ENCODE data around the gene GJA3. TPM values are rescaled to one million over a fixed set of nuclear protein-coding genes. Genes with fewer than 3 reads are reported as not detected.

The GJA3 gene
- total and polyA plus RNA-seq, 2 donors (not counting 1 experiment from before 2014, with no cell fraction given) = 0.33 to 0.44 TPM

DNA sequence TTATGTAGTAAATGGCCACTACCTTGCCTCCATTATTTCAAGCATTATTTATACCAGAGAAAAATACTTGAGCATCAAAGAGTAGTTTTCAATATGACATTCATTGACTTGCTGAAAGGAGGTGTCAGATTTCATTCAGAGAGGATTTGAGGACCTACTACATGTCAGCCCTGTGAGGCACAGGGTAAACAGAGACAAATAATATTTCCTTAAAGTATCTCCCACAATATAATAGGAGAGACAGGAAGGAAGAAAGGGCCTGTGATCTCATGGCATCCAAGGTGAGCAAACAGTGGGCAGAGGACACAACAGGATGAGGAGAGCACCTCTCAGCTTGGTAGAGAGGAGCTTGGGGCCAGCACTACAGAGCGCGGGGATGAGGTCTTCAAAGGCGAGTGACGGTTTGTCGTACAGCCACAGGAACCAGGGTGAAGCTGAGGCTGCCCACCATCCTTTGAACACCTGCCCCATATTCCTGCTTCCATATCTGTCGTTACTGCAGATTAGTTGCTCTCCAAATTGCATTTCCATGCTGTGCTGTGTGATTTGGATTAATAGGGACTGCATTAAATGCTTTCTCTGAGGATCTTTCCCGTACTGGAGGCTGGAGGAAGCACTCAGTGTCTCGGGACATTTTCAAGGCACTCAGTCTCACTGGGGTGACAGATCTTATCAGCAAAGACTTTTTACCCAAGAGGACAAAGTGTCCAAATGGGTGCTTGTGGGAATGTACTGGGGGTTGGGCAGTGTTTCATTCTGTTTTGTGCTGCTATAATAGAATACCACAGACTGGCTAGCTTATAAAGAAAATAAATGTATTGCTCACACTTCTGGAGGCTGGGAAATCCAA, 59.2 kb downstream of the GJA3 start:
- Histone ChIP-seq H3K79me2 (ENCODE audit: control insufficient read depth, insufficient read depth, low read length) (no peaks in the 10 kb centered on the region), H3K36me3 (ENCODE audit: control insufficient read depth, insufficient read depth, low read length) (no peaks in the 10 kb centered on the region), H3K4me2 (ENCODE audit: extremely low read depth, insufficient read depth, low read length) (no peak overlapping the region), H4K20me1 (ENCODE audit: control insufficient read depth, extremely low read depth, insufficient read depth, low read length) (no peaks in the 10 kb centered on the region), H3K4me1 (ENCODE audit: control insufficient read depth, extremely low read depth, insufficient read depth, low read length) (no peaks in the 10 kb centered on the region), H2AFZ (ENCODE audit: low read length) (no peak overlapping the region), H3K27me3 (ENCODE audit: control insufficient read depth, insufficient read depth, low read length) (peaks cover 38% of the 10 kb centered on the region), H3K9ac (ENCODE audit: insufficient read depth, low read length) (no peak overlapping the region), H3K9me3 (ENCODE audit: control insufficient read depth, insufficient read depth, low read depth, low read length) (no peaks in the 10 kb centered on the region), H3K4me3 (replicated peaks in 1 of 4; ENCODE audit: control extremely low read depth in 1 of 4, insufficient read depth in 1 of 4, low read depth in 3 of 4, low read length in 4 of 4) (no peak overlapping the region), H3K27ac (ENCODE audit: insufficient read depth, low read length) (no peak overlapping the region)
- DNase-seq (ENCODE audit: low read depth in 2 of 2) = no peak
- no peak for TF ChIP-seq EZH2 (IDR thresholded peaks at IDR 0.05; ENCODE audit: low read length, missing control alignments)
- TF ChIP-seq, protein P1, sequence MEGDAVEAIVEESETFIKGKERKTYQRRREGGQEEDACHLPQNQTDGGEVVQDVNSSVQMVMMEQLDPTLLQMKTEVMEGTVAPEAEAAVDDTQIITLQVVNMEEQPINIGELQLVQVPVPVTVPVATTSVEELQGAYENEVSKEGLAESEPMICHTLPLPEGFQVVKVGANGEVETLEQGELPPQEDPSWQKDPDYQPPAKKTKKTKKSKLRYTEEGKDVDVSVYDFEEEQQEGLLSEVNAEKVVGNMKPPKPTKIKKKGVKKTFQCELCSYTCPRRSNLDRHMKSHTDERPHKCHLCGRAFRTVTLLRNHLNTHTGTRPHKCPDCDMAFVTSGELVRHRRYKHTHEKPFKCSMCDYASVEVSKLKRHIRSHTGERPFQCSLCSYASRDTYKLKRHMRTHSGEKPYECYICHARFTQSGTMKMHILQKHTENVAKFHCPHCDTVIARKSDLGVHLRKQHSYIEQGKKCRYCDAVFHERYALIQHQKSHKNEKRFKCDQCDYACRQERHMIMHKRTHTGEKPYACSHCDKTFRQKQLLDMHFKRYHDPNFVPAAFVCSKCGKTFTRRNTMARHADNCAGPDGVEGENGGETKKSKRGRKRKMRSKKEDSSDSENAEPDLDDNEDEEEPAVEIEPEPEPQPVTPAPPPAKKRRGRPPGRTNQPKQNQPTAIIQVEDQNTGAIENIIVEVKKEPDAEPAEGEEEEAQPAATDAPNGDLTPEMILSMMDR (conservative IDR thresholded peaks at IDR 0.05 in 1 of 2, IDR thresholded peaks at IDR 0.05 in 1 of 2; ENCODE audit: low read depth in 1 of 2, low read length in 2 of 2) = no peak

DNA sequence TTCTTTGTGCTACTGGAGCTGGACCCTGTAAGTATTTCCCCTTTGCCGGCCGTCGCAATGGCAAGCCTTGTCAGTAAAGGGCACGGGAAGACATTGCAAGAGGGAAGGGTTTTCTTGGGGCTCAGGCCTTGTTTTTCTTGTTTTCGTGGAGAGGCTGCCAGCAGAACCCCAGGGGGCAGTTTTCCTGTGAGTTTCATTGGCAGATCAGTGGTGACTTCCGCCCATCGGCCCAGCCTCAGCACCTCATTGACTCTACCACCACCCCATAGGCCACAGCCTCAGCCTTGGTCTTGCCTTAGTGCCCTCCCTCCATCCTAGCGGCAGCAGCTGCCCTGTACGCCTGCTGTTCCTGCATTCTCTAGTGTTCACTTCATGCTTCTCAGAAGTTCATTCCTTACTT, 61.5 kb downstream of the GJA3 start:
- no peak overlapping the region for H3K4me3 ChIP-seq (replicated peaks in 1 of 4; ENCODE audit: control extremely low read depth in 1 of 4, insufficient read depth in 1 of 4, low read depth in 3 of 4, low read length in 4 of 4)
- H3K9ac ChIP-seq (ENCODE audit: insufficient read depth, low read length) = no peak overlapping the region
- no peak overlapping the region for H3K4me2 ChIP-seq (ENCODE audit: extremely low read depth, insufficient read depth, low read length)
- H2AFZ ChIP-seq (ENCODE audit: low read length) = no peak overlapping the region
- DNase-seq (ENCODE audit: low read depth in 2 of 2) = no peak
- TF ChIP-seq, protein P1 (conservative IDR thresholded peaks at IDR 0.05 in 1 of 2, IDR thresholded peaks at IDR 0.05 in 1 of 2; ENCODE audit: low read depth in 1 of 2, low read length in 2 of 2) = no peak
- no peak for TF ChIP-seq EZH2 (IDR thresholded peaks at IDR 0.05; ENCODE audit: low read length, missing control alignments)
- H3K36me3 ChIP-seq (ENCODE audit: control insufficient read depth, insufficient read depth, low read length) = no peaks in the 10 kb centered on the region
- H3K9me3 ChIP-seq (ENCODE audit: control insufficient read depth, insufficient read depth, low read depth, low read length) = no peaks in the 10 kb centered on the region
- H3K79me2 ChIP-seq (ENCODE audit: control insufficient read depth, insufficient read depth, low read length) = no peaks in the 10 kb centered on the region
- peaks cover 24% of the 10 kb centered on the region for H3K27me3 ChIP-seq (ENCODE audit: control insufficient read depth, insufficient read depth, low read length)
- no peaks in the 10 kb centered on the region for H4K20me1 ChIP-seq (ENCODE audit: control insufficient read depth, extremely low read depth, insufficient read depth, low read length)
- H3K4me1 ChIP-seq (ENCODE audit: control insufficient read depth, extremely low read depth, insufficient read depth, low read length) = no peaks in the 10 kb centered on the region
- no peak overlapping the region for H3K27ac ChIP-seq (ENCODE audit: insufficient read depth, low read length)

DNA sequence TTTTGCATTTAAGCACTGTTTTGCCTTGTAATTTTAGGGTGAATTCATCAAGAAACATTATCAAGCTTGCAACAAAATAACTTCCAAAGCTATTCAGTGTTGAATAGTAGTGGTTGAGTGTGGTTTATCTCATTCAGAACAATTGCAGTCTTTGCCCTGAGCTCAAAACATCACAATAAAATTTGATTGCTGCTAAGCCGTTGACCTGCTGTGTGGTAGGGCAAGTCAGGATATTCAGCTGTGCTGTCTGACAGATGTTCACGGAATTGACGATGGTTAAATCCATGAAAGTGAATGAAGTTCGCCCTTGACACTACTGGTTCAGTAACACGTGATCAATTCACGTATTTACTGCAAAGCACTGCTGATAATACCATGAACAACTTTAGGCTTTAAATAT, 66.9 kb downstream of the GJA3 start:
- no peak overlapping the region for H3K4me3 ChIP-seq (replicated peaks in 1 of 4; ENCODE audit: control extremely low read depth in 1 of 4, insufficient read depth in 1 of 4, low read depth in 3 of 4, low read length in 4 of 4)
- no peak overlapping the region for H3K4me2 ChIP-seq (ENCODE audit: extremely low read depth, insufficient read depth, low read length)
- no peaks in the 10 kb centered on the region for H3K79me2 ChIP-seq (ENCODE audit: control insufficient read depth, insufficient read depth, low read length)
- no peaks in the 10 kb centered on the region for H3K27me3 ChIP-seq (ENCODE audit: control insufficient read depth, insufficient read depth, low read length)
- H3K9ac ChIP-seq (ENCODE audit: insufficient read depth, low read length) = no peak overlapping the region
- H3K27ac ChIP-seq (ENCODE audit: insufficient read depth, low read length) = no peak overlapping the region
- no peaks in the 10 kb centered on the region for H3K9me3 ChIP-seq (ENCODE audit: control insufficient read depth, insufficient read depth, low read depth, low read length)
- no peak for TF ChIP-seq EZH2 (IDR thresholded peaks at IDR 0.05; ENCODE audit: low read length, missing control alignments)
- TF ChIP-seq, protein P1 (conservative IDR thresholded peaks at IDR 0.05 in 1 of 2, IDR thresholded peaks at IDR 0.05 in 1 of 2; ENCODE audit: low read depth in 1 of 2, low read length in 2 of 2) = no peak
- DNase-seq (ENCODE audit: low read depth in 2 of 2) = no peak
- H3K36me3 ChIP-seq (ENCODE audit: control insufficient read depth, insufficient read depth, low read length) = no peaks in the 10 kb centered on the region
- H3K4me1 ChIP-seq (ENCODE audit: control insufficient read depth, extremely low read depth, insufficient read depth, low read length) = no peaks in the 10 kb centered on the region
- H2AFZ ChIP-seq (ENCODE audit: low read length) = no peak overlapping the region
- H4K20me1 ChIP-seq (ENCODE audit: control insufficient read depth, extremely low read depth, insufficient read depth, low read length) = no peaks in the 10 kb centered on the region
